ENCODE measurements around the gene CFAP99. TPM values are rescaled to one million over a fixed set of nuclear protein-coding genes. Genes with fewer than 3 reads are reported as not detected.

The CFAP99 gene
- total and polyA plus RNA-seq, 2 of the 8 experiments (the other 6 are each of a cell fraction or from before 2014, with no cell fraction given), result not detected

DNA sequence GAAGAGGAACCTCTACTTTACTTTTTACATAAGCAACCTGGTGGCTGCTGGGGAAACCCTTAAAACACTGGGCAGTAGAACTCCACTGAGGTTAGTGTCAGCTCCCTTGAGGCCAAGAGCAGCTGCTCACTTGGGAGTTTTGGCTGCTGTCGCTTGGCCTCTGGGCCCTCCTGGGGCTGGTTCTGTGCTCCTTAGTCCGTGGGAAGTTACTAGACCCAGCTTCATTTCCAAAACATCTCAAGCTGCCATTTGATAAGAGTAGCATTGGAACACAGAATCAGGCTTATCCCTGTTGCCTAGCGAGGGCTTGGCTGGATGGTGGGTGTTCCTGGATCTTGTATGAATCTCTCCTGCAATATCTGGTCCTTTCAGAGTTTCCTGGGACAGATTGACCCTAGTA is 76.2 kb downstream of the CFAP99 start:
- H3K14ac ChIP-seq (ENCODE audit: insufficient read length), result no peak overlapping the region
- no peak overlapping the region for H3K4me3 ChIP-seq (ENCODE audit: extremely low read depth in 1 of 4, insufficient read depth in 2 of 4, low read depth in 3 of 4, low read length in 4 of 4)
- no peak overlapping the region for H3K4ac ChIP-seq (replicated peaks; ENCODE audit: insufficient read length, low read depth, low read length)
- H3K4me1 ChIP-seq (replicated peaks in 1 of 4; ENCODE audit: control insufficient read depth in 3 of 4, insufficient read depth in 4 of 4, low read length in 3 of 4), result no peaks in the 10 kb centered on the region
- H3K23ac ChIP-seq (ENCODE audit: insufficient read length), result no peak overlapping the region
- no peaks in the 10 kb centered on the region for H3K27me3 ChIP-seq (replicated peaks in 1 of 4; ENCODE audit: control insufficient read depth in 3 of 4, extremely low read depth in 1 of 4, insufficient read depth in 3 of 4, low read length in 3 of 4)
- H3K23me2 ChIP-seq (ENCODE audit: low read depth, low read length), result no peaks in the 10 kb centered on the region
- FAIRE-seq (no peak), DNase-seq (ENCODE audit: low read depth in 1 of 2, low spot score in 2 of 2) (no peak)
- H3K79me1 ChIP-seq (ENCODE audit: low read depth, low read length), result peaks cover 5% of the 10 kb centered on the region
- ChIA-PET CTCF (ENCODE audit: partially characterized antibody) (interaction anchor here (1.2 kb wide), 1 partner anchor 11 kb away, joined by 3 read pairs; no protein-coding TSS in a partner anchor), POLR2A (ENCODE audit: partially characterized antibody) (interaction anchor here (1.0 to 1.6 kb wide), 4 partner anchors 13 to 171 kb away, joined by 3 to 6 read pairs (median 4); no protein-coding TSS in a partner anchor)
- no peaks in the 10 kb centered on the region for H3K9me3 ChIP-seq (ENCODE audit: insufficient read depth in 2 of 2, low read depth in 1 of 2, low read length in 1 of 2)
- H2AK5ac ChIP-seq (ENCODE audit: low read depth, low read length), result no peak overlapping the region
- no peak overlapping the region for H4K5ac ChIP-seq (ENCODE audit: insufficient read length, low read depth, low read length)
- H3K56ac ChIP-seq (replicated peaks; ENCODE audit: insufficient read length, low read depth, low read length), result no peak overlapping the region
- peaks cover 9 to 46% of the 10 kb centered on the region in 2 experiments; a peak in 3 of 4 replicates for H3K79me2 ChIP-seq (ENCODE audit: control insufficient read depth in 1 of 2, insufficient read depth in 2 of 2, low read length in 2 of 2)
- H2BK120ac ChIP-seq (replicated peaks; ENCODE audit: low read depth, low read length), result no peak overlapping the region
- H4K91ac ChIP-seq (replicated peaks; ENCODE audit: insufficient read length, low read length), result no peak overlapping the region
- H3K36me3 ChIP-seq (ENCODE audit: control insufficient read depth in 2 of 4, insufficient read depth in 4 of 4, low read length in 3 of 4), result peaks cover 14 to 77% (median 57%) of the 10 kb centered on the region in 4 experiments
- H3K27ac ChIP-seq (ENCODE audit: low read depth, low read length), result no peak overlapping the region
- peaks cover 10 to 18% of the 10 kb centered on the region in 2 experiments for H4K20me1 ChIP-seq (replicated peaks in 1 of 2; ENCODE audit: control insufficient read depth in 1 of 2, insufficient read depth in 2 of 2, low read length in 2 of 2)
- no peak overlapping the region for H3K18ac ChIP-seq (ENCODE audit: extremely low read depth, low read length)
- H2AFZ ChIP-seq (ENCODE audit: low read length), result no peak overlapping the region
- no peak overlapping the region for H3K9ac ChIP-seq (replicated peaks in 1 of 4; ENCODE audit: extremely low read depth in 1 of 4, low read depth in 3 of 4, low read length in 3 of 4)
- 91% methylated on average over 3 of the region's 3 CpGs; no CpG with 5 or more reads in 1 of the 2 experiments for WGBS, 2 experiments (ENCODE audit: extremely low coverage in 1 of 2, insufficient coverage in 1 of 2, insufficient read length in 1 of 2, insufficient replicate concordance in 2 of 2, low coverage in 1 of 2, low lambda C conversion rate in 2 of 2, missing lambda C conversion rate in 1 of 2)
- H3K4me2 ChIP-seq (ENCODE audit: insufficient read depth in 1 of 2, low read depth in 2 of 2, low read length in 2 of 2), result no peak overlapping the region
- no peak overlapping the region for H4K8ac ChIP-seq (ENCODE audit: extremely low read depth, insufficient read depth, low read length)
- no peak overlapping the region for H2BK12ac ChIP-seq (ENCODE audit: low read depth, low read length)
- H2BK20ac ChIP-seq (ENCODE audit: low read length), result no peak overlapping the region
- no peak overlapping the region for H2BK5ac ChIP-seq (ENCODE audit: low read depth, low read length)
- no peak overlapping the region for H2BK15ac ChIP-seq (ENCODE audit: low read length)
- TF ChIP-seq SUZ12 (IDR thresholded peaks at IDR 0.05; ENCODE audit: low read length) (no peak), BACH1 (IDR thresholded peaks at IDR 0.05; ENCODE audit: low read length) (no peak), JUN (IDR thresholded peaks at IDR 0.05; ENCODE audit: low read depth, low read length) (no peak), KDM5A (IDR thresholded peaks at IDR 0.05; ENCODE audit: low read length) (no peak), EP300 (IDR thresholded peaks at IDR 0.05; ENCODE audit: borderline replicate concordance in 1 of 2, low read depth in 2 of 2, low read length in 2 of 2) (no peak), PHF8 (conservative IDR thresholded peaks at IDR 0.05; ENCODE audit: low read depth, low read length) (no peak), SRF (IDR thresholded peaks at IDR 0.05; ENCODE audit: low read depth, low read length) (no peak), RAD21 (IDR thresholded peaks at IDR 0.05 in 1 of 2, conservative IDR thresholded peaks at IDR 0.05 in 1 of 2; ENCODE audit: low read depth in 2 of 2, low read length in 2 of 2) (no peak), BCL11A (IDR thresholded peaks at IDR 0.05; ENCODE audit: low read depth in 2 of 2, low read length in 2 of 2) (no peak), TEAD4 (IDR thresholded peaks at IDR 0.05; ENCODE audit: low read depth, low read length) (no peak), NRF1 (IDR thresholded peaks at IDR 0.05; ENCODE audit: low read depth, low read length) (no peak)
- TF ChIP-seq, protein P1, sequence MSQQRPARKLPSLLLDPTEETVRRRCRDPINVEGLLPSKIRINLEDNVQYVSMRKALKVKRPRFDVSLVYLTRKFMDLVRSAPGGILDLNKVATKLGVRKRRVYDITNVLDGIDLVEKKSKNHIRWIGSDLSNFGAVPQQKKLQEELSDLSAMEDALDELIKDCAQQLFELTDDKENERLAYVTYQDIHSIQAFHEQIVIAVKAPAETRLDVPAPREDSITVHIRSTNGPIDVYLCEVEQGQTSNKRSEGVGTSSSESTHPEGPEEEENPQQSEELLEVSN (IDR thresholded peaks at IDR 0.05), result no peak
- TF ChIP-seq, protein P2, sequence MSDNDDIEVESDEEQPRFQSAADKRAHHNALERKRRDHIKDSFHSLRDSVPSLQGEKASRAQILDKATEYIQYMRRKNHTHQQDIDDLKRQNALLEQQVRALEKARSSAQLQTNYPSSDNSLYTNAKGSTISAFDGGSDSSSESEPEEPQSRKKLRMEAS (IDR thresholded peaks at IDR 0.05), result no peak

Measured in H1 (cell line).